ENCODE data around the gene WDFY4.
"Not testable (repeated sequence)": the region's sequence is repeated elsewhere in the genome, so short reads cannot be mapped to it uniquely, and the experiment has no call there.

The WDFY4 gene, protein sequence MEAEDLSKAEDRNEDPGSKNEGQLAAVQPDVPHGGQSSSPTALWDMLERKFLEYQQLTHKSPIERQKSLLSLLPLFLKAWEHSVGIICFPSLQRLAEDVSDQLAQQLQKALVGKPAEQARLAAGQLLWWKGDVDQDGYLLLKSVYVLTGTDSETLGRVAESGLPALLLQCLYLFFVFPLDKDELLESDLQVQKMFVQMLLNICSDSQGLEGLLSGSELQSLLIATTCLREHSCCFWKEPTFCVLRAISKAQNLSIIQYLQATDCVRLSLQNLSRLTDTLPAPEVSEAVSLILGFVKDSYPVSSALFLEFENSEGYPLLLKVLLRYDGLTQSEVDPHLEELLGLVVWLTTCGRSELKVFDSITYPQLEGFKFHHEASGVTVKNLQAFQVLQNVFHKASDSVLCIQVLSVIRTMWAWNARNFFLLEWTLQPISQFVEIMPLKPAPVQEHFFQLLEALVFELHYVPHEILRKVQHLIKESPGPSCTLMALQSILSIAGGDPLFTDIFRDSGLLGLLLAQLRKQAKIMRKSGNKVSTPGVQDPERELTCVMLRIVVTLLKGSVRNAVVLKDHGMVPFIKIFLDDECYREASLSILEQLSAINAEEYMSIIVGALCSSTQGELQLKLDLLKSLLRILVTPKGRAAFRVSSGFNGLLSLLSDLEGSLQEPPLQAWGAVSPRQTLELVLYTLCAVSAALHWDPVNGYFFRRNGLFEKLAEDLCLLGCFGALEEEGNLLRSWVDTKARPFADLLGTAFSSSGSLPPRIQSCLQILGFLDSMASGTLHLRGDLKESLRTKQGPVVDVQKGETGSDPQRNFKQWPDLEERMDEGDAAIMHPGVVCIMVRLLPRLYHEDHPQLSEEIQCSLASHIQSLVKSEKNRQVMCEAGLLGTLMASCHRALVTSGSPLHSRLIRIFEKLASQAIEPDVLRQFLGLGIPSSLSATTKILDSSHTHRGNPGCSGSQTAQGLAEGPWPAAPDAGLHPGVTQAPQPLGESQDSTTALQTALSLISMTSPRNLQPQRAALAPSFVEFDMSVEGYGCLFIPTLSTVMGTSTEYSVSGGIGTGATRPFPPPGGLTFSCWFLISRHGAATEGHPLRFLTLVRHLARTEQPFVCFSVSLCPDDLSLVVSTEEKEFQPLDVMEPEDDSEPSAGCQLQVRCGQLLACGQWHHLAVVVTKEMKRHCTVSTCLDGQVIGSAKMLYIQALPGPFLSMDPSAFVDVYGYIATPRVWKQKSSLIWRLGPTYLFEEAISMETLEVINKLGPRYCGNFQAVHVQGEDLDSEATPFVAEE (N-terminal part only)

DNA sequence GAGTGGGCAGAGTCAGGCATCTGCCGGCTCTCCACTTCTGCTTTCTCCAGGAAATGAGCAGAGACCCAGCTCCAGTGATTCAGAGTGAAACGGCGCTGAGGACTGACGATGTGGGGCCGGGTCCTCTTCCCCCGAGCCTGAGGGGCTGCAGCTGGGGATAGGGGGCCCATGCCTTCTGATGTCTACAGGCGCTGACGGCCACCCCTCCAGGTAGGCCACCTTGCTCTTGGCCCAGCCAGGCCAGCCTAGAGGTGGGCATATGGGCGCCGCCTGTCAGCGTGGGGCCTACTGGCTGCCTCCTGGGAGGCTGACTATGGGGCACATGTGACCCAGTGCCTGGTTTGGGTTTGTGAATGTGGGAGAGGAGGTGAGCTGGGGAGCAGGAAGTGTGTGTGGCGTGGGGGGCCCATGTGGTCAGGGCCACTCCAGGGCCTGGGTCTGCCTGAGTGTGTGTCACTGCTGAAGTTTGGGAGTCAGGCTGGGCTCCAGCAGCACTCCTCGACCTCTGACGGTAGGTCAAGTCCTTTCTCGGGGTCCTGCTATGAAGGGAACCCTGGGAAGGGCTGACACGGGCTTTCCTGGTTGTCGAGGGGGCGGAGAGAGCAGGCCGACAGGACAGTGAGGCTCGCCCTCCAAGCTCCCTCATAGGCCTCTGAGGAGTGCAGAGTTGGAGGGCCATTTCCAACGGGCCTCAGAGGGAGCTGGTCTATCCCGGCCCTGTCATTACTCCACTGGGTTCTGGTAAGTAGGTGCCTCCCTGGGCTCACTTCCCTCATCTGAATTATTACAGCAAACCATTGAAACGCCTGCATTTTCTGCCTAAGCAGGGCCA lies at the start of gene WDFY4:
TSS of gene WDFY4 (plus strand) at position 82 of the 832 bp plus-strand sequence. CDS start 24,860 bp downstream, outside the sequence.
- in situ Hi-C loops (cut with MboI; ENCODE audit: low sequenced_read_pairs), result no loop called here

DNA sequence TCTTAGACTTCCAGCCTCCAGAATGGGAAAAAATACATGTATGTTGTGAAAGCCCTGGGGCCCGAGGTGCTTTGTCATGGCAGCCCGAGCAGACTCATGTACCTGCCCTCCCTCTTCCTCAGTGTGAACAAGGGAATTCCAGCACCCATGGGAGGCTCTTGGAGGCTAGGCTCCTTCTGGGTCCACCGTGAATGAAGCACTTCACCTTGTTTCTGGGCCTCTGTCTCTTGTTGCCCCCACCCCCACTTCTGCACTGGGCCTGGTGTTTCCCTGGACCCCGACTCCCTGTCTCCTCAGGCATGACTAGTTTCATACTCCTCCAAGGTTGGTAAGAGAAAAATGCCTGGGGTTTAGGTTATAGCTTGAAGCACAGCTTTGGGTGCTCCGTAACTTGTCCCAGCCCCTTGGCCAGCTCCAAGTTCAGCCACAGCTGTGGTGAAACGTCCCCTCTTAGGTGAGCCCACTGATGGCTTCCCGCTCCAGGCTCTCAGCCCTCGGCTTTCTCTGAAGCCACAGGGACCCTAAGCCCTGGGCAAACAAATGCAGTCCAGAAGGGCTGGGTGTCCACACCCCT lies 49.6 kb upstream of the WDFY4 start:
- in situ Hi-C loops (cut with MboI; ENCODE audit: low sequenced_read_pairs), result no loop called here

DNA sequence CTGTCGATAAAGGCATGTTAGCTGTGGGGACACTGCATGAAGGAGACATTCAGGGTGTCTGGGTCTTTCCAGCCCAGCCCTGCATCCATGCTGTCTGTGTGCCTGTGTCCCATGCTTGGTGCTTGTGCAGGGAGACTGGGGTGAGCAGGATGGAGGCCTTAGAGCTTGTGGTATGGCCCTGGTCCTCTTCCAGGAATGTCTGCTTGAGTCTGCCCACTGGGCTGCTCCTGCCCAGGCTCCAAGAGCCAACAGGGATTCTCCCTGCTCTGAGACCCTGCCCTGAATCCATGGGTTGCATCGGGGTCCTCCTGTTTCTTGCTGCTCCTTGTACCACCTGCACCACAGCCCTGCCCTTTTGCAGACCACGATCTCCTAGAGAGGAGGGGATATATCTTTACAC lies 48.4 kb upstream of the WDFY4 start:
- in situ Hi-C loops (cut with MboI; ENCODE audit: low sequenced_read_pairs), result no loop called here

DNA sequence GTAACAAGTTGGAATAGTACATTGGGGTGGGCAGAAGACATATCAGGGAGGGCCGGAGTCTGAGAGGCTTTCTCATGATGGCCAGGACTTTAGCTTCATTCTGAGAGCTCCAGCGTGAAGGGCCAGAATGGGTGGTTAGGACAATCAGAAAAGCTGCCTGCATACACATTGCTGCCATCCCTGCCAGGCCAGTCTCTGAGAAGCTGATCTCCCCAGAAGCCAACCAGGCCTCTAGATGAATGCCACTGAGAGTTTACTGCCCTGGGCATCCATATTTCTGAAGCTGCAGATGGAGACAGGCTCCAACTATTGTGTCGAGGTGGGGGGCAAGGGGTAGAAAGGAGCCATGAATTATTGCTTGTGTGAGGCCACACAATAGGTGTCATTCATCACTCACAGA lies 47.8 kb upstream of the WDFY4 start:
- in situ Hi-C loops (cut with MboI; ENCODE audit: low sequenced_read_pairs), result no loop called here

DNA sequence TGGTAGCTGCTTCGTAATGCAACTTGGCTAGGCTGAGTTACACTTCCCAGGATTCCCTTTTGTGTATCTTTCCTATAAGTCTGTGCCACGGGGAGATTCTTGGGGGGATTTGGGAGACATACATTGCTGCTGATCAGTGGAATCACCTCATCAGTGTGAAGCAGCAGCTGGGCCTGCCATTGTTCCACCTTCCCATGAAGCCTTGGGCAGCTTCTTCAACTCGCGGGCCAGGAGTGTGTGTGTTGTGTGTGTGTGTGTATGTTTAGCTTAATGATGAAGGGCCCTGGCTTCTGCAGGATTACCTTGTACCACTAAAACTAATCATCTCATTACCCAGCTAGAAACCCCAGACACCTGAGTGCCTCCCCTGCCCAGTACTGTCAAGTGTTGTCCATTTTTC lies 46.5 kb upstream of the WDFY4 start:
- in situ Hi-C loops (cut with MboI; ENCODE audit: low sequenced_read_pairs), result no loop called here

DNA sequence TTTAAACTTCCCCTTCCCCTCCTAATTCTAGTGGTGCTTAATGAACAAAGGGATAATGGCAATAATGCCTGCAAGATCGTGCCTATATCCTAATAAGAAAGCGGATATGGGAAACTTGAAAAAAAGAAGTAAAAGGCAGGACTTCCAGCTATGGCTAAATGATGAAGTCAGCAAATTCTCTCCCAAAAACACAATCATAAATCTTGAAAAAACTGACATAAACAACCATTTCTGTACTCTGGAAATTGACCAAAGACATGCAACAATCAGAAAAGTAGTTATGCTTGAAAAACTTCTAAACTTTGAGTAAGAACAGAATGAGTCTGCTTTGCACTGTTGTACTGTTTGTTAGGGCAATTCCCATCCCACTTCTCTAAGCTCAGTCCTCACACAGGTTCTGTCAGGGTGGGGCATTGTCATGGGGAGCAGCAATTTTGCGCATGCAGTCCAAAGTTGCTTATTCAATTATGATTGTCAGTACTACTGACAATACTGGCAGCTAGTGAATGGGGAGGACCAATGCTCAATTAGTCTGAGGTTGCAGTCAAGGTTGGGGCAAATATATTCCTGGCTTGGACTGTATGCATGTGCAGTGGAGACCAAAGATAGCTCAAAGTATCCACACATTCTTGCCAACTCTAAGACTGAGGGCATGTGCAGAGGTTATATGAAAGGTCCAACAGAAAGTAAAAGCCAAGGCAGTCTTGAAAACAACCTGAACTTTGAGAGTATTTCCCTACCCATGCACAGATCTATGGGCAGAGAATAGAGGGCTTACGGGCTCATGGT lies 45.7 kb upstream of the WDFY4 start:
- in situ Hi-C loops (cut with MboI; ENCODE audit: low sequenced_read_pairs), result no loop called here

DNA sequence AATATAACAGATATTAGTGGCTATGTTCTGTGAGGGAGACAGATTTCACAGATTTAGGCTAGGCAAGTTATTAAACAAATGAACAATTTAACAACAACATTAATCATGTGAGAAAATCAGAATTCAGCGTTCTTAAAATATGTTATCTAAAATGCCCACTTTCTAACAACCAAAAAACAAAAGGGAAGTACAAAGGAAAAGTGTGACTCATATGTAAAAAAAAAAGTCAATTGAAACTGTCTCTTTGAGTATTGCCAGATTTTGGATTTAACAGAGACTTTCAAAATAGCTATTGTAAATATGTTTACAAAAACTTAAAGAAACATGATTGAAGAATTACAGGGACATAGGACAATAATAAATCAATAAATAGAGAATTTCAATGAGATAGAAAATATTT lies 45.0 kb upstream of the WDFY4 start:
- in situ Hi-C loops (cut with MboI; ENCODE audit: low sequenced_read_pairs), result no loop called here

DNA sequence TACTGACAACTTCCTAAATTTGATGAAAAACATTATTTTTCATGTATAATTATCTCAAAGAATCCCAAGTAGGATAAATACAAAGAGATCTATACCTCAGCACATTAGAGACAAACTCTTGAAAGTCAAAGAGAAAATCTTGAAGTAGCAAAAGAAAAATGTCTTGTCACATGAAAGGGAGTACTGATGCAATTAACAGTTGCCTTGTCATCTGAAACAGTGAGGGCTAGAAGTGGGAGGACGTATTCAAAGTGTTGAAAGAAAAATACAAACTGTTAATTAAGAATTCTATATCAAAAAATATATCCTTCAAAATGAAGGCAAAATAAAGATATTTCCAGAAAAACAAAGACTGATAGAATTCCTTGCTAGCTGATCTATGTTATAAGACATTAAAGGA lies 44.3 kb upstream of the WDFY4 start:
- in situ Hi-C loops (cut with MboI; ENCODE audit: low sequenced_read_pairs), result no loop called here

DNA sequence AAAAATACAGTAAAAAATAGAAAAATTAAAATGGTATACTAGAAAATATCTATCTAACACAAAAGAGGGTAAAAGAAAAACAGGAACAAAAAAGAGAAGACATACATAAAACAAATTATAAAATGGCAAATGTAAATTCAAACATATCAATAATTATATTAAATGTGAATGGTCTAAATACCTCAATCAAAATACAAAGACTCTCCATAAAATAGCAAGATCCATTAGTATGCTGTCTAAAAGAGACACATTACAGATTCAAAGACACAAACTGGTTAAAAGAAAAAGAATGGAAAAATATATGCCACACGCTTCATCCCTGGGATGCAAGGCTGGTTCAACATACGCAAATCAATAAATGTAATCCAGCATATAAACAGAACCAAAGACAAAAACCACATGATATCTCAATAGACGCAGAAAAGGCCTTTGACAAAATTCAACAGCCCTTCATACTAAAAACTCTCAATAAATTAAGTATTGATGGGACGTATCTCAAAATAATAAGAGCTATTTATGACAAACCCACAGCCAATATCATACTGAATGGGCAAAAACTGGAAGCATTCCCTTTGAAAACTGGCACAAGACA lies 43.5 kb upstream of the WDFY4 start:
- in situ Hi-C loops (cut with MboI; ENCODE audit: low sequenced_read_pairs), result not testable (repeated sequence)

DNA sequence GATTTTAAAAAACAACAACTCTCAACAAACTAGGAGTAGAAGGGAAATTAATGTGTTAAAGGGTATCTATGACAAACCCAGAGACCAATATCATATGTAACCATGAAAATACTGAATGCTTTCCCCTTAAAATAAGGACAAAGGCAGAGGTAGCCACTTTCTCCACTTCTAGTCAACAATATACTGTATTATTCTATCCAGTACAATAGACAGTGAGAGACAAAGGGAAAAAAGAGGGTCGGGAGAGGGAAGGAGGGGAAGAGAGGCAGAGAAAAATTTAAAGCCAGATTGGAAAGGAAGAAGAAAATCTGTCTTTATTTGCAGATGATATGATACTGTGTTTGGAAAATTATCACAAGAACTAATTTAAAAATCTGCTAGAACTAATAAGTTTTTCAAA lies 39.1 kb upstream of the WDFY4 start:
- in situ Hi-C loops (cut with MboI; ENCODE audit: low sequenced_read_pairs), result no loop called here

DNA sequence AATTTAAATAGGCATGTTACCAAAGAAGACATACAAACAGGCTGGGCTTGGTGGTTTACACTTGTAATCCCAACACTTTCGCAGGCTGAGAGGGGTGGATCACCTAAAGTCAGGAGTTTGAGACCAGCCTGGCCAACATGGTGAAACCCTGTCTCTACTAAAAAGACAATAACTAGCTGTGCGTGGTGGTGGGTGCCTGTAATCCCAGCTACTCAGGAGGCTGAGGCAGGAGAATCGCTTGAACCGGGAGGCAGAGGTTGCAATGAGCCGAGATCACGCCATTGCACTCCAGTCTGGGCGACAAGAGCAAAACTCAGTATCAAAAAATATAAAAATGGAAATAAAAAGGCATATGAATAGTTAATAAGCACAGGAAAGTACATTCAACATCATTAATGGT lies 37.6 kb upstream of the WDFY4 start:
- in situ Hi-C loops (cut with MboI; ENCODE audit: low sequenced_read_pairs), result not testable (repeated sequence)

DNA sequence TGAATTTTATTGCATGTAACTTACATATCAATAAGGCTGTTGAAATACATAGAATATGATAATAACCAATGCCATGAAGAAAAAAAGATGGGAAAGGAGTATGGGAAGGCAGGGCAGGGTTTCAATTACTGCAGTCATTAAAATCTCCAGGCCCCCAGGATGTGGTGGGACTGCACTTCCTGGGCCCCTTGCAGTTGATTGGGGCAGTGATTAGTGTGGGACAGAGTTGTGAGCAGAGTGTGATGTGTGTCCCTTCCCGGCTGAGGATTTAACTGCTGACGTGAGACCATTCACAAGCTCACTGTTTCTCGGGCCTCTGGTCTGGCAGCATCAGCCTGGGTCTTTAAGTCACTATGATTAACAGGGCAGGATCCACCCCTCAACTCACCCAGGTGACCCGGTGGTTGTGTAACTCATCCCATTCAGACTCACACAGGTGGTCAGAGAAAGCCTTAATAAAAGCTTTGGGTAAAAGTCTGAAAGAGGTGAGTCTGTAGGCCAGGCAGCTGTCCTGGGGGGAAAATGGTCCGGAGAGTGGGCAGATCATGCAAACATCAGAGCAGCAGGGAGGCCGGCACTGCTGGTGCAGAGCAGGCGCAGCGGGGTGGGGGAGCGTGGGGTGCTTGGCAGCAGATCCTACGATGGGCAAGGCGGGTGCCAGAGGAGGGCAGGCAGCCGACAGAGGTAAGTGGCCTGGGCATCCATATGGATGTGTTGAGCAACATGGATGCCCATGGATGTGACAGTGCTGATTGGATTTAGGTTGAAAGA lies 36.3 kb upstream of the WDFY4 start:
- in situ Hi-C loops (cut with MboI; ENCODE audit: low sequenced_read_pairs), result no loop called here

DNA sequence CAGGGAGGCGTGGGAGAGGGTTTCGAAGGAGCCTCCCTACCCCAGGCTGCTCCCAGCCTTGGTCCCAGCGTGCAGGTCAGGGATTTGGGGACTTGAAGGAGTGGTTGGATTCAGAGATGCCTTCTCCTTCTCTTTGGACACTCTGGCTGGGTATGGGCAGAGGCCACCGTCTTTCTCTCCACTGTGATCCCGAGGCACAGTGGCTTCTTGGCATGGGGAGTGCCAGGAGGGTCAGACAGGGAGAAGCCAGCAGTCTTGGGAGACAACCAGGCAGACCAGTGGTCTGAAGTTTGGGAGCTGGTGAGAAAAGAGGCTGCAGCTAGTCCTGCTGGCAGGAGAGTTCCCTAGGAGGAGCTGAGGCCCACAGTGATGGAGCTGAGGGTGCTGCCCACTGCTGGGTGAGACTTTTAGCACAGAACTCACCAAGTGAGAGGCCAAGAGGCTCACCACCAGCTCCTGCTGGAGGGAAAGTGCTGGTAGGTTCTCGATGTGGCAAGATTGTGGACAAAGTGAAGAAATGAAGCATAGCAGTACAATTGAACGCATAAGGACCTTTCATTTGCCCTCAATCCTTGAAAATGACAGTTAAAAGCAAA lies 35.2 kb upstream of the WDFY4 start:
- in situ Hi-C loops (cut with MboI; ENCODE audit: low sequenced_read_pairs), result no loop called here

DNA sequence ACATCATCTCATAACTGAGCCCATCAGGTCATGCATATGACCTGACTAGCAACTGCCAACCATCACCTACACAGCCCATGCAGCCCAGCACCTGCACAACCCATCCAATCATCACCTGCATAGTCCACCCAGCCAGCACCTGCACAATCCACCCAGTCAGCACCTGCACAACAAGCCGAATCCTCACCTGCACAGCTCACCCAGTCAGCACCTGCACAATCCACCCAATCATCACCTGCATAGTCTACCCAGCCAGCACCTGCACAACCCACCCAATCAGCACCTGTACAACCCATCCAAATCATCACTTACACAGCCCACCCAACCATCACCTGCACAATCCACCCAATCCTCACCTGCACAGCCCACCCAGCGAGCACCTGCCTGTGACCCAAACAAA lies 33.4 kb upstream of the WDFY4 start:
- in situ Hi-C loops (cut with MboI; ENCODE audit: low sequenced_read_pairs), result loop anchor here (10.0 to 25.0 kb wide), 3 partner anchors 96 to 861 kb away; no protein-coding TSS in a partner anchor

DNA sequence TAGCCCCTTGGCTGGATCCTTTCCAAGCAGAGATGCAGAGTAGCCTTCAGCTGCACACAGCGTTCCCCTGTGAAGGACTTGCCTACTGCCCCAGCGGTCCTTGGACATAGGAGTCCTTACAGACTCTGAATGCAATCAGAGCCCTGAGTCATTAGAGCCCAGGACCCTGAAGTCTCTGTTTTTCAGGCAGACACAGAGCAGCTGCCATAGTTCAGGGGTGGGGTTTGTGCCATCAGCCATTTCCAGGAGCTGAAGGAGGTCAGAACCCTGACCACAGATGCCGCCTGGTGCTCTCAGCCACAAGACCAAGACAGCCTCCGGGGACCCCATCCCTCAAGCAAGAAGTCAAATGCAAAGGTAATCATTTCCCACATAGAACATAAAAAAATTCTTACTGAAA lies 32.8 kb upstream of the WDFY4 start:
- in situ Hi-C loops (cut with MboI; ENCODE audit: low sequenced_read_pairs), result loop anchor here (10.0 to 25.0 kb wide), 3 partner anchors 97 to 860 kb away; no protein-coding TSS in a partner anchor

DNA sequence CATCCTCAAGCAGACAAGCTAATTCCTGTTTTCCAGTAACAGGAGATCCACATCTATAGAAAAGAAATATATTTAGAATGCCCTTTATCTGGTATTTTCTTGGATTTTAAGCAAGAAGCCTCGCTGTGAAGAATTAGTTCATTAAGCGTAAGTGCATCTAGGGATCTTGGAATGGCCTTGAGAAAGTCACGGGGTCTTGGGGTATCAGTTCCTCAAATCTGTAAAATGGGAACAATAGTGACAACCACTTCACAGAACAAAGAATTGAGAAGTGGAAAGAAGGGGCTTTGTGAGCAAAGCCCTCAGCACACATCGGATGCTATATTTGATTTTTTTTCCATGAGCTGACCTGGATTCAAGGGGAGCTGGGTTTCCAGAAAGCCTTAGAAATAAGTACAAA lies 32.3 kb upstream of the WDFY4 start:
- in situ Hi-C loops (cut with MboI; ENCODE audit: low sequenced_read_pairs), result loop anchor here (10.0 to 25.0 kb wide), 3 partner anchors 98 to 860 kb away; no protein-coding TSS in a partner anchor

DNA sequence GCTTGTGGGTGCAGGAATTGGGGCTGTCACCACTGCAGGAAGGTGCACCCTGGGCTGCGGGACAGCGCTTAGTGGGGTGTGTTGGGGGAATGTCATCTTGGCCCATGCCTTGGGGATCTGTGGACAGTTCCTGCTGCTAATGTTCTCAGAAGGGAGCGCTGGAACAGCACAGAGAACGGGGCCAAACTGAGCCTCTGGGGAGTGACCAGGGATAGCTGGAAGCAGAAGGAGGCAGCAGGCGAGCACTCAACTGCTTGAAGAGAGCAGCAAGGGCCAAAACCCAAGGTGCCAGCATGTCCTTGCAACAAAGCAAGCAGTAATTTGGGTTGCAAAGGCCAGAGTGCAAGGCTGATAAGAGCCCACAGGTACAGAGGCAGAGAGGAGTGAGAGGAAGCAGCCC lies 31.3 kb upstream of the WDFY4 start:
- in situ Hi-C loops (cut with MboI; ENCODE audit: low sequenced_read_pairs), result loop anchor here (10.0 to 25.0 kb wide), 3 partner anchors 99 to 859 kb away; no protein-coding TSS in a partner anchor
